Femur (tissue), 1 donor: ENCODE measurements around the gene NTSR1.

ENCODE experiments used
- DNase-seq: peaks from one replicate; pipeline ENCODE4 v3.0.0-alpha.2; 2017

NTSR1 gene

GRCh38 chr20:62760856-62761758, 52.5 kb downstream of the NTSR1 start:
- DNase-seq, result no peak

- DNase-seq, result no peak
Observed at GRCh38 chr20:62761759-62762131, 53.1 kb downstream of the NTSR1 start.

GRCh38 chr20:62762376-62762775, 53.7 kb downstream of the NTSR1 start:
- no peak for DNase-seq

- DNase-seq, result no peak
Observed at GRCh38 chr20:62762801-62763368, 54.2 kb downstream of the NTSR1 start.

GRCh38 chr20:62763404-62763803, 54.8 kb downstream of the NTSR1 start:
- DNase-seq, result no peak

- no peak for DNase-seq
Observed at GRCh38 chr20:62764156-62764935, 55.7 kb downstream of the NTSR1 start.

- DNase-seq, result no peak
Observed at GRCh38 chr20:62765021-62765420, 56.4 kb downstream of the NTSR1 start.

- DNase-seq, result no peak
Observed at GRCh38 chr20:62765432-62766070, 56.9 kb downstream of the NTSR1 start.

GRCh38 chr20:62766071-62766450, 57.4 kb downstream of the NTSR1 start:
- DNase-seq, result no peak

GRCh38 chr20:62766716-62767115, 58.1 kb downstream of the NTSR1 start:
- no peak for DNase-seq

- no peak for DNase-seq
Observed at GRCh38 chr20:62768234-62768546, 59.6 kb downstream of the NTSR1 start.

- no peak for DNase-seq
Observed at GRCh38 chr20:62768551-62769287, 60.1 kb downstream of the NTSR1 start.

GRCh38 chr20:62769346-62770071, 60.9 kb downstream of the NTSR1 start:
- no peak for DNase-seq

- no peak for DNase-seq
Observed at GRCh38 chr20:62770111-62770910, 61.7 kb downstream of the NTSR1 start.

- no peak for DNase-seq
Observed at GRCh38 chr20:62770916-62771315, 62.3 kb downstream of the NTSR1 start.

GRCh38 chr20:62771396-62772102, 62.9 kb downstream of the NTSR1 start:
- no peak for DNase-seq

- DNase-seq, result no peak
Observed at GRCh38 chr20:62772103-62772611, 63.5 kb downstream of the NTSR1 start.

- DNase-seq, result no peak
Observed at GRCh38 chr20:62772619-62772989, 64.0 kb downstream of the NTSR1 start.

- DNase-seq, result no peak
Observed at GRCh38 chr20:62772990-62773844, 64.6 kb downstream of the NTSR1 start.
